Testis (tissue), 2 donors: Measurements from ENCODE around the gene CACNA2D1.

Experiments
- POLR2A ChIP-seq: fragments of 450-650 bp; IDR thresholded peaks from one replicate; pipeline ENCODE4 v1.6.1; 2017; ENCODE audit warnings: antibody characterized with exemption, mild to moderate bottlenecking, moderate library complexity
- TF ChIP-seq, protein P1 (sequence below), 3 experiments: fragments of 450-650 bp in 2 of 3; fragments of 200-600 bp in 1 of 3; sonication (generic) in 1 of 3; IDR thresholded peaks; one replicate each; pipeline ENCODE4 v1.5.1; 2016 to 2019; ENCODE audit warnings: antibody characterized with exemption in 3 of 3, mild to moderate bottlenecking in 2 of 3, moderate library complexity in 1 of 3

DNA sequence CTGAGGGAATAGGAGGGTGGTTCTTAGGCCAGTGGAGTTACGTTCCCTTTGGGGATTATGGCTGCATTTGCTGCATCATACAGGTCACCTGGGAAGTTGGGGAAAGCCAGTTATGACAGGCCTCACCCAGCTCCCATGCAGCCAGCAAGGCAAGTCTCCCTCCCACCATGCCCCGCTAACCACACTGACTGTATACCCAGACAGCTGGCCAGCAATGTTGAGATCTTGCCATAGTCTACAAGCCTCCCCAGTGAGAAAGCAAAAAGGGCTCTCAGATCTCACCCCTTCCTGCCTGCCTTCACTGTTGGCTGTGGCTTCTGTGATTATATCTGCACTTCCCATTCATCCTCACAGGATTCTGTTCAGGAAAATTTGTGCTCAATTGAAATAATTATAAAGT lies 540.5 kb downstream of the CACNA2D1 start:
- TF ChIP-seq POLR2A = no peak
- TF ChIP-seq, protein P1, sequence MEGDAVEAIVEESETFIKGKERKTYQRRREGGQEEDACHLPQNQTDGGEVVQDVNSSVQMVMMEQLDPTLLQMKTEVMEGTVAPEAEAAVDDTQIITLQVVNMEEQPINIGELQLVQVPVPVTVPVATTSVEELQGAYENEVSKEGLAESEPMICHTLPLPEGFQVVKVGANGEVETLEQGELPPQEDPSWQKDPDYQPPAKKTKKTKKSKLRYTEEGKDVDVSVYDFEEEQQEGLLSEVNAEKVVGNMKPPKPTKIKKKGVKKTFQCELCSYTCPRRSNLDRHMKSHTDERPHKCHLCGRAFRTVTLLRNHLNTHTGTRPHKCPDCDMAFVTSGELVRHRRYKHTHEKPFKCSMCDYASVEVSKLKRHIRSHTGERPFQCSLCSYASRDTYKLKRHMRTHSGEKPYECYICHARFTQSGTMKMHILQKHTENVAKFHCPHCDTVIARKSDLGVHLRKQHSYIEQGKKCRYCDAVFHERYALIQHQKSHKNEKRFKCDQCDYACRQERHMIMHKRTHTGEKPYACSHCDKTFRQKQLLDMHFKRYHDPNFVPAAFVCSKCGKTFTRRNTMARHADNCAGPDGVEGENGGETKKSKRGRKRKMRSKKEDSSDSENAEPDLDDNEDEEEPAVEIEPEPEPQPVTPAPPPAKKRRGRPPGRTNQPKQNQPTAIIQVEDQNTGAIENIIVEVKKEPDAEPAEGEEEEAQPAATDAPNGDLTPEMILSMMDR (IDR thresholded peaks at IDR 0.05) = no peak
